Mucosa of descending colon (tissue), 3 donors: ENCODE results near the gene KCNA5. TPM values are rescaled to one million over a fixed set of nuclear protein-coding genes. Genes with fewer than 3 reads are reported as not detected.

Experiments used
- ATAC-seq: fragments of 200-7000 bp; cut with Tn5 transposase; one replicate; pipeline ENCODE4 v1.9.1; 2020; ENCODE audit warnings: mild to moderate bottlenecking, moderate library complexity
- DNase-seq, 3 donors: peaks; one replicate each; pipeline ENCODE4 v3.0.0-alpha.2; 2020
- H3K36me3 ChIP-seq: fragments of 200-600 bp; one replicate; pipeline ENCODE4 v1.8.0; 2021; ENCODE audit warnings: low read depth, mild to moderate bottlenecking
- H3K4me1 ChIP-seq: fragments of 200-600 bp; one replicate; pipeline ENCODE4 v1.8.0; 2021; ENCODE audit warnings: low read depth, mild to moderate bottlenecking
- H3K4me3 ChIP-seq: fragments of 200-600 bp; one replicate; pipeline ENCODE4 v1.8.0; 2021; ENCODE audit warnings: mild to moderate bottlenecking
- H3K9me3 ChIP-seq: fragments of 200-600 bp; one replicate; pipeline ENCODE4 v1.8.0; 2021; ENCODE audit warnings: mild to moderate bottlenecking
- intact Hi-C, 2 donors: fragments of 100-400 bp; cut with DNase I in 1 of 2; cut with micrococcal nuclease in 1 of 2; formaldehyde crosslinking; loops; one replicate each; pipeline versions ENCODE4 v1.11.0 to v1.11.1; 2022; cut with DNase I, micrococcal nuclease
- long read RNA-seq, 2 donors: library from polyadenylated mRNA; unstranded; transcript quantifications; one replicate each; pipeline ENCODE4 v2.0.0, GENCODE V29; 2019 to 2021
- total RNA-seq, 3 donors: library from RNA; stranded (reverse); fragmentation: NEBNext Ultra II Directional in 2 of 3; extraction: Animal tissue kit (Norgen Biotek cat#: 25700) in 2 of 3; gene quantifications; one replicate each; pipeline versions ENCODE4 v1.2.1 to v1.2.4, GENCODE V29; 2021 to 2023
- TF ChIP-seq, protein P1 (sequence below): fragments of 200-600 bp; IDR thresholded peaks from one replicate; pipeline ENCODE4 v1.8.0; 2022; ENCODE audit warnings: antibody characterized with exemption, mild to moderate bottlenecking
- donor health status: DM: no; HTN: no; CAD: no; lungs with moderate emphysema.
- donor health status: DM: no; HTN: no; CAD: no.
- donor health status: DM: no; HTN: yes; CAD: no.

KCNA5 gene
- total RNA-seq, result 10 to 100 TPM in 1 of 3 donors, under 1 TPM in 2; 0.20 to 10.8 (median 0.22) TPM
- long read RNA-seq, donor 1, transcript KCNA5-201 (1 exons, 2,800 nt), result major isoform, 32 of 32 reads
- long read RNA-seq, donor 1, partial matches to known transcripts, result 0 of 32 reads
- long read RNA-seq, donor 1, other reads (novel, unspliced or antisense), result 0 of 32 reads
- long read RNA-seq, donor 2, result 0 reads

DNA sequence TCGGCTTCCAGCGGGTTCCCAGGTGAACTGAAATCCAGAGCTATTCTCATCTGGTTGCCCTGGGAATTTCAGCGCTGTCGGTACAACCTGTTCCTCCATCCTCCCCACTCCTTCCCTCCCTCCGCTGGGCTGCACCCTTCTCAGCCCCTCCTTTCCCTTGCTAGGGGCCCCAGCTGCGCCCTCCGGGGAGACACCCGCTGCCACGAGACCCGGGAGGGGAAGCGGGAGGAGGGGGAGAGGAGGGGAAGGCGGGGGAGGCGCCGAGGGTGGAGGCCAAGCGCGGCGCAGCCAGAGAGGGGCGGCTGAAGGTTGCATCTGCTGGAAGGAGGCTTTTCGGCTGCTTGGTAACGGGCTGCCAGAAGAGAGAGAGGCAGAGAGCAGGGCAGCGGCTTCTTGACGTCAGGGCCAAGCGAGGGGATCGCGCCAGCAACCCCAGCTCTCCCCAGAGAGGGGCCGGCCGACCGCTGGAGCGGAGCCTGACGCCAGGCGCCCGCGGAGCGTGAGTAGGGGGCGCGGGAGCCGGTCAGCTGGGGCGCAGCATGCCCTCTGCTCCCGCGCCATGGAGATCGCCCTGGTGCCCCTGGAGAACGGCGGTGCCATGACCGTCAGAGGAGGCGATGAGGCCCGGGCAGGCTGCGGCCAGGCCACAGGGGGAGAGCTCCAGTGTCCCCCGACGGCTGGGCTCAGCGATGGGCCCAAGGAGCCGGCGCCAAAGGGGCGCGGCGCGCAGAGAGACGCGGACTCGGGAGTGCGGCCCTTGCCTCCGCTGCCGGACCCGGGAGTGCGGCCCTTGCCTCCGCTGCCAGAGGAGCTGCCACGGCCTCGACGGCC is at the start of gene KCNA5:
KCNA5 (plus strand) TSS at position 291 of the 831 bp plus-strand sequence; CDS start at position 560, 269 bp downstream.
- Histone ChIP-seq H3K4me1 (no peaks in the 10 kb centered on the region), H3K4me3 (no peak within 1 kb of the TSS), H3K36me3 (no peaks in the 10 kb centered on the region), H3K9me3 (no peaks in the 10 kb centered on the region)
- ATAC-seq (peak; percentile 19), DNase-seq (no peak)
- TF ChIP-seq, protein P1, sequence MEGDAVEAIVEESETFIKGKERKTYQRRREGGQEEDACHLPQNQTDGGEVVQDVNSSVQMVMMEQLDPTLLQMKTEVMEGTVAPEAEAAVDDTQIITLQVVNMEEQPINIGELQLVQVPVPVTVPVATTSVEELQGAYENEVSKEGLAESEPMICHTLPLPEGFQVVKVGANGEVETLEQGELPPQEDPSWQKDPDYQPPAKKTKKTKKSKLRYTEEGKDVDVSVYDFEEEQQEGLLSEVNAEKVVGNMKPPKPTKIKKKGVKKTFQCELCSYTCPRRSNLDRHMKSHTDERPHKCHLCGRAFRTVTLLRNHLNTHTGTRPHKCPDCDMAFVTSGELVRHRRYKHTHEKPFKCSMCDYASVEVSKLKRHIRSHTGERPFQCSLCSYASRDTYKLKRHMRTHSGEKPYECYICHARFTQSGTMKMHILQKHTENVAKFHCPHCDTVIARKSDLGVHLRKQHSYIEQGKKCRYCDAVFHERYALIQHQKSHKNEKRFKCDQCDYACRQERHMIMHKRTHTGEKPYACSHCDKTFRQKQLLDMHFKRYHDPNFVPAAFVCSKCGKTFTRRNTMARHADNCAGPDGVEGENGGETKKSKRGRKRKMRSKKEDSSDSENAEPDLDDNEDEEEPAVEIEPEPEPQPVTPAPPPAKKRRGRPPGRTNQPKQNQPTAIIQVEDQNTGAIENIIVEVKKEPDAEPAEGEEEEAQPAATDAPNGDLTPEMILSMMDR, result no peak
- intact Hi-C loops, result no loop called here

DNA sequence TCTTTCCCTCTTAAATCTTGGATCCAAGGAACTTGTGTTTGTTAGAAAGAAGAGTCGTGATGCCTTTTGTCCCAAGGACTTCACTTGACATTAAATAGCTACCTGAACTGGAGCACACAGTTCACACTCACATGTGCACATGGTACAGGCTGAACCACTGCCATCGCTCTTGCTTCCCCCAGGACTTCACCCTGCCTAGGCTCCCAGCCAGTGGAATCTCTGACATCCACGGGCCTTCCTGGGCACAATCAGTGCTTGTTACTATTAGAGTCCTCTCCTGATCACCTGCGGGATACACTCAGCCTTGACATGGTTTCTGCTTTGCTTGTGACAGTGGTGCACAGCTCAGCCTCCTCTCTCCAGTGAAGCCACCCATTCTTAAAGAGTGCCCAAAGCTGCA is 49.1 kb upstream of the KCNA5 start:
- Histone ChIP-seq H3K4me3 (no peak overlapping the region), H3K4me1 (no peaks in the 10 kb centered on the region), H3K9me3 (no peaks in the 10 kb centered on the region), H3K36me3 (no peaks in the 10 kb centered on the region)
- no peak for ATAC-seq
- TF ChIP-seq, protein P1, result no peak
- intact Hi-C loops, result no loop called here
- DNase-seq, result no peak

DNA sequence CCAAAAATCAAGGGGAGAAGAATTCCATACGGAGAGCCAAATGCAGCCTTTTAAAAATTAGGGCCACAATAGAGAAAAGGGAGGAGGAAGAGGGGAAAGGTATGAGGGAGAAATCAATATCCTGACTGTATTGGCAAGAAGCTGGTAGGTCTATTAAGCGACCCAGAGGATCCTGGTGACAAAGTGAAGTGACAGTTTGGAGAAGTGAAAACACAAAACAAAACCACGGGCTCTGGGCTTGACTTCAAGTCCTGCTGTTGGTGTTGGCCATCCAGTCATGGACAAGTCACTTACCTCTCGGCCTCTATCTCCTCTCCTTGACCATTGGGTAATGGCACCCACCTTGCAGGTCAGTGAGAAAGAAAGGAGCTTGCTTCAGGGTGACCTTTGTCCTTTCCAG is 47.0 kb upstream of the KCNA5 start:
- H3K9me3 ChIP-seq, result no peaks in the 10 kb centered on the region
- H3K36me3 ChIP-seq, result no peaks in the 10 kb centered on the region
- ATAC-seq, result no peak
- TF ChIP-seq, protein P1, result no peak
- H3K4me3 ChIP-seq, result no peak overlapping the region
- intact Hi-C loops, result no loop called here
- DNase-seq, result no peak
- H3K4me1 ChIP-seq, result no peaks in the 10 kb centered on the region

DNA sequence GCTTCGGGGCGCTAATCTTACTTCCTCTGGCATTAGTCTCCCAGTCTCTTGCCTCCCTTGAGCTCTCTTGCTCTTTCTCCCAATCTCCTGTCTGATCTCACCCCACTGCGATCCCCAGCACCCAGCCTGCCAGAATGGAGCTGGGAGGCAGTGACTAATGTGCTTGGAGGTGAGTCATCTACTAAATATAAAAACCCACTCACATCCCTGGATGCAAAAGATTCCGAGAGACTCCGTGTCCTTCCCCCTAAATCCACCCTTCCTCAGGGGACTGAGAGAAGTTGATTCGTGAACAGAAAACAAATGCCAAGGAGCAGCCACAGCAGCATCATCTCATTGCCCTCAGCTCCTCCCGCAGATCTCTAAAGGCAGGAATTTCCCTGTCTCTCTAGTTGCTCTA is 45.7 kb upstream of the KCNA5 start:
- DNase-seq (no peak), ATAC-seq (peak; percentile 40)
- H3K9me3 ChIP-seq, result no peaks in the 10 kb centered on the region
- H3K4me1 ChIP-seq, result no peaks in the 10 kb centered on the region
- H3K36me3 ChIP-seq, result no peaks in the 10 kb centered on the region
- no peak overlapping the region for H3K4me3 ChIP-seq
- TF ChIP-seq, protein P1, result no peak
- intact Hi-C loops, result no loop called here

DNA sequence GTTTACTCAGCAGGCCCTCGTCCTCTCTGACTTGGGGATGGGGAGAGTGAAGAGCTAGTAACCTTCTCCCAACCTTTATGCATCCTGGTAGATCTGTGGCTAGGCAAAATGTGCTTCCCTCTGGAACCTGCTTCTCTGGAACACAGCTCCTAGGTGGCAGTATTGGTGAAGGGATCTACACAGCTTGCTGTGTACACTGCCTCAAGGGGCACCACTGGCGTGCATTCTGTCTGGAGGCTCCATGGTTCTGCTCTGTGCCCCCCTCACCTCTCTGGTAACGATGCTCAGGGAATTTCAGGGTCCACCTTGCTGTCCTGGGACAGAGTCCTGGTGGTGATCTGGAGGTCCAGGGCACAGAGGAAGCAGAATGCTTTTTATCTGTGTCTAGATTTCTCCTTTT is 43.5 kb upstream of the KCNA5 start:
- Histone ChIP-seq H3K4me3 (no peak overlapping the region), H3K36me3 (no peaks in the 10 kb centered on the region), H3K9me3 (no peaks in the 10 kb centered on the region), H3K4me1 (no peaks in the 10 kb centered on the region)
- no peak for ATAC-seq
- TF ChIP-seq, protein P1, result no peak
- intact Hi-C loops, result loop anchor here (5.0 kb wide), 2 partner anchors 143 to 148 kb away; no protein-coding TSS in a partner anchor
- DNase-seq, result no peak
